Body of pancreas (tissue), 4 donors: ENCODE data around the gene RSPO1. TPM values are rescaled to one million over a fixed set of nuclear protein-coding genes. Genes with fewer than 3 reads are reported as not detected.

Experiments
- ATAC-seq: fragments of 150-250 bp; one replicate; pipeline ENCODE4 v1.9.1; 2016
- DNase-seq, 4 donors: peaks; one replicate each; pipeline ENCODE4 v3.0.0-alpha.2; 2019
- H3K27ac ChIP-seq, 4 donors: fragments of 200-600 bp; sonication (generic); 1 replicate in 3 of 4; 2 replicates in 1 of 4; pipeline versions ENCODE4 v1.5.1 to v1.6.1; 2016 to 2019; ENCODE audit warnings: mild to moderate bottlenecking in 1 of 4, mixed read lengths in 1 of 4, moderate library complexity in 1 of 4
- H3K27me3 ChIP-seq, 2 donors: fragments of 200-600 bp; sonication (generic); one replicate each; pipeline ENCODE4 v1.6.0; 2016; ENCODE audit warnings: mild to moderate bottlenecking in 1 of 2
- H3K36me3 ChIP-seq, 2 donors: fragments of 200-600 bp; sonication (generic); replicated peaks in 1 of 2; 2 replicates each; pipeline ENCODE4 v1.5.1; 2016; ENCODE audit warnings: low read depth in 2 of 2; ENCODE audit not compliant: insufficient read depth in 1 of 2
- H3K4me1 ChIP-seq: fragments of 200-600 bp; sonication (generic); one replicate; pipeline ENCODE4 v1.6.0; 2016
- H3K4me3 ChIP-seq, 2 donors: fragments of 200-600 bp; sonication (generic); 1 replicate in 1 of 2; 2 replicates in 1 of 2; pipeline ENCODE4 v1.5.1; 2016 to 2019
- H3K9me3 ChIP-seq, 3 donors: fragments of 200-600 bp; sonication (generic); 1 replicate in 2 of 3; 2 replicates in 1 of 3; pipeline ENCODE4 v1.5.1; 2016
- CTCF ChIP-seq, 7 experiments: fragments of 450-650 bp in 4 of 7; fragments of 200-600 bp in 3 of 7; sonication (generic) in 3 of 7; IDR thresholded peaks; one replicate each; pipeline ENCODE4 v1.5.1; 2016 to 2019; ENCODE audit warnings: antibody characterized with exemption in 7 of 7
- POLR2A ChIP-seq, 3 donors: fragments of 450-650 bp; IDR thresholded peaks; one replicate each; pipeline ENCODE4 v1.6.1; 2016; ENCODE audit warnings: antibody characterized with exemption in 3 of 3, mild to moderate bottlenecking in 2 of 3
- WGBS, 2 donors: methylation state at CpG; one replicate each; pipeline ENCODE4 v1.1.5; 2017; 5-methylcytosine and 5-hydroxymethylcytosine counted together
- intact Hi-C: fragments of 100-400 bp; cut with DNase I; formaldehyde crosslinking; loops from one replicate; pipeline ENCODE4 v1.15.1; 2023
- total RNA-seq, 2 donors: library from RNA; depleted of rRNA; stranded (reverse); fragments of >200 nt; gene quantifications; one replicate each; pipeline ENCODE4 v1.1.0, GENCODE V29; 2016

RSPO1 gene
- total RNA-seq, 2 donors from 2014 or later, result 0.66 to 1.0 TPM

GRCh38 chr1:37633040-37633937 lies 1.4 kb downstream of the RSPO1 start:
- DNase-seq, result no peak
- intact Hi-C loops, result no loop called here
- H3K27me3 ChIP-seq, result peaks cover 0 to 25% of the 10 kb centered on the region in 2 donors
- WGBS, 2 donors, result 5 to 6% methylated on average over 26 to 31 of the region's 31 CpGs
- H3K4me3 ChIP-seq, result no peak overlapping the region
- TF ChIP-seq POLR2A (IDR thresholded peaks at IDR 0.05), result no peak
- TF ChIP-seq CTCF (IDR thresholded peaks at IDR 0.05), result no peak
- H3K36me3 ChIP-seq, result no peaks in the 10 kb centered on the region
- H3K27ac ChIP-seq, result no peak overlapping the region
- H3K9me3 ChIP-seq, result no peaks in the 10 kb centered on the region
- H3K4me1 ChIP-seq, result peaks cover 7% of the 10 kb centered on the region
- ATAC-seq, result no peak

GRCh38 chr1:37631036-37631435 lies 3.7 kb downstream of the RSPO1 start:
- ATAC-seq, result no peak

GRCh38 chr1:37630426-37631028 lies 4.2 kb downstream of the RSPO1 start:
- Histone ChIP-seq H3K4me1 (peaks cover 7% of the 10 kb centered on the region), H3K27ac (no peak overlapping the region), H3K27me3 (peaks cover 0 to 25% of the 10 kb centered on the region in 2 donors), H3K36me3 (no peaks in the 10 kb centered on the region), H3K9me3 (no peaks in the 10 kb centered on the region), H3K4me3 (no peak overlapping the region)
- WGBS, 2 donors, result 31 to 38% methylated on average over 9 to 15 of the region's 15 CpGs
- no peak for DNase-seq
- intact Hi-C loops, result no loop called here
- no peak for ATAC-seq
- TF ChIP-seq POLR2A (IDR thresholded peaks at IDR 0.05), result no peak
- TF ChIP-seq CTCF (IDR thresholded peaks at IDR 0.05), result no peak

More at GRCh38 chr1:37631036-37631435, 3.7 kb downstream of the RSPO1 start:
- WGBS, 2 donors, result 24 to 32% methylated on average over 5 of the region's 5 CpGs
- Histone ChIP-seq H3K27ac (no peak overlapping the region), H3K9me3 (no peaks in the 10 kb centered on the region), H3K27me3 (peaks cover 0 to 25% of the 10 kb centered on the region in 2 donors), H3K4me1 (peaks cover 7% of the 10 kb centered on the region), H3K4me3 (no peak overlapping the region), H3K36me3 (no peaks in the 10 kb centered on the region)
- intact Hi-C loops, result no loop called here
- no peak for TF ChIP-seq CTCF (IDR thresholded peaks at IDR 0.05)
- no peak for TF ChIP-seq POLR2A (IDR thresholded peaks at IDR 0.05)
- no peak for DNase-seq

- intact Hi-C loops, result no loop called here
- Histone ChIP-seq H3K4me3 (no peak overlapping the region), H3K36me3 (no peaks in the 10 kb centered on the region), H3K9me3 (no peaks in the 10 kb centered on the region), H3K27ac (no peak overlapping the region), H3K4me1 (peaks cover 7% of the 10 kb centered on the region), H3K27me3 (peaks cover 0 to 23% of the 10 kb centered on the region in 2 donors)
- ATAC-seq (no peak), DNase-seq (no peak)
- WGBS, 2 donors, result 38 to 44% methylated on average over 6 to 7 of the region's 7 CpGs
- TF ChIP-seq CTCF (IDR thresholded peaks at IDR 0.05), result no peak
- no peak for TF ChIP-seq POLR2A (IDR thresholded peaks at IDR 0.05)
Measured at GRCh38 chr1:37629726-37630425, 4.8 kb downstream of the RSPO1 start.
